Heart right ventricle (tissue), 16 donors: ENCODE measurements around the gene AKAP6. TPM values are rescaled to one million over a fixed set of nuclear protein-coding genes. Genes with fewer than 3 reads are reported as not detected.
A peak's percentile ranks its signal among the peaks of the same experiment; 100 is the strongest.

Experiments used
- ATAC-seq, 8 donors: fragments of 200-7000 bp; cut with Tn5 transposase; one replicate each; pipeline ENCODE4 v1.9.1; 2020; ENCODE audit warnings: mild to moderate bottlenecking in 8 of 8, moderate library complexity in 8 of 8, moderate number of reproducible peaks in 1 of 8
- DNase-seq, 2 donors: peaks; one replicate each; pipeline ENCODE4 v3.0.0-alpha.2; 2020
- H3K27ac ChIP-seq, 10 donors: fragments of 200-600 bp; sonication (generic) in 2 of 10; one replicate each; pipeline versions ENCODE4 v1.5.0 to v1.8.0; 2020 to 2022; ENCODE audit warnings: mild to moderate bottlenecking in 3 of 10
- H3K27me3 ChIP-seq, 7 donors: fragments of 200-600 bp; one replicate each; pipeline ENCODE4 v1.8.0; 2021 to 2022; ENCODE audit warnings: mild to moderate bottlenecking in 2 of 7
- H3K36me3 ChIP-seq, 9 donors: fragments of 200-600 bp; sonication (generic) in 1 of 9; one replicate each; pipeline versions ENCODE4 v1.5.0 to v1.8.0; 2020 to 2022; ENCODE audit warnings: mild to moderate bottlenecking in 2 of 9
- H3K4me1 ChIP-seq, 9 donors: fragments of 200-600 bp; sonication (generic) in 1 of 9; one replicate each; pipeline versions ENCODE4 v1.5.0 to v1.8.0; 2020 to 2022; ENCODE audit warnings: mild to moderate bottlenecking in 4 of 9
- H3K4me3 ChIP-seq, 10 donors: fragments of 200-600 bp; sonication (generic) in 2 of 10; one replicate each; pipeline versions ENCODE4 v1.5.0 to v1.8.0; 2020 to 2022; ENCODE audit warnings: mild to moderate bottlenecking in 7 of 10, moderate library complexity in 2 of 10
- H3K9me3 ChIP-seq, 11 donors: fragments of 200-600 bp in 10 of 11; sonication (generic) in 2 of 11; one replicate each; pipeline versions ENCODE4 v1.5.0 to v1.8.0; 2013 to 2022; ENCODE audit warnings: mild to moderate bottlenecking in 2 of 11, control low read depth in 1 of 11, moderate library complexity in 1 of 11
- CTCF ChIP-seq, 9 donors: fragments of 200-600 bp; sonication (generic) in 2 of 9; IDR thresholded peaks; one replicate each; pipeline versions ENCODE4 v1.5.0 to v1.8.0; 2021 to 2022; ENCODE audit warnings: antibody characterized with exemption in 9 of 9, mild to moderate bottlenecking in 5 of 9, moderate library complexity in 1 of 9
- WGBS, 2 donors: extraction: QIAGEN DNeasy Blood & Tissue Kit; methylation state at CpG; one replicate each; pipeline ENCODE4 v1.1.7; 2013; ENCODE audit warnings: inconsistent platforms in 1 of 2; 5-methylcytosine and 5-hydroxymethylcytosine counted together
- intact Hi-C, 10 donors: fragments of 100-400 bp; cut with DNase I; formaldehyde crosslinking; loops; one replicate each; pipeline versions ENCODE4 v1.11.1 to v1.14.2; 2022
- polyA plus RNA-seq, 2 donors: library from polyadenylated mRNA; stranded (reverse); fragments of 200-250 nt; gene quantifications; one replicate each; pipeline ENCODE4 v1.2.3, GENCODE V29; 2013
- total RNA-seq, 10 donors: library from RNA; stranded (reverse); fragmentation: NEBNext Ultra II Directional in 3 of 10; extraction: Animal tissue kit (Norgen Biotek cat#: 25700) in 3 of 10; gene quantifications; one replicate each; pipeline versions ENCODE4 v1.2.1 to v1.2.4, GENCODE V29; 2021 to 2023
- donor health status: Arrhythmogenic right ventricular cardiomyopathy.
- donor health status: ischemic (EF 13 %, LVEDD 7.1; RV severe dilation, severe dysfunction).
- donor health status: healthy with polysubstance abuse.
- donor health status: DM: no; HTN: yes; CAD: no.
- donor health status: DM: no; HTN: no; CAD: no.
- donor health status: ischemic (EF 25% LVEDD 6.9; RV normal size, moderate dysfunction).
- donor health status: ischemic (EF 25% LVEDD 5.7; RV mildly dilated, moderate dysfunction).
- donor health status: healthy.
- donor health status: DM: yes; HTN: yes; CAD: no.
- donor health status: Ischemic cardiomyopathy.
- donor health status: ischemic (EF 35%, LVEDD 5.7; RV mildly dilated, moderate dysfunction).
- donor health status: nonischemic (EF 11% LVEDD 7.7; RV severe dilation, severe dysfunction).
- donor health status: DM: yes; HTN: yes; CAD: no.
- donor health status: PGD.
- donor health status: ischemic (EF 29% LVEDD 5.4; RV normal size, mild dysfunction).
- donor health status: nonischemic (EF 23%, LVEDD 6.1; RV moderate dilation, normal function).

The AKAP6 gene
- total and polyA plus RNA-seq, 12 donors, result 13.5 to 332 (median 229) TPM

- 95 to 96% methylated on average over 3 of the region's 3 CpGs for WGBS, 2 donors
- Histone ChIP-seq H3K4me1 (peaks cover 0 to 38% (median 6%) of the 10 kb centered on the region in 9 donors), H3K27ac (no peak overlapping the region), H3K4me3 (no peak overlapping the region), H3K9me3 (peaks cover 0 to 6% (median 0%) of the 10 kb centered on the region in 11 donors), H3K27me3 (no peaks in the 10 kb centered on the region), H3K36me3 (no peaks in the 10 kb centered on the region)
- TF ChIP-seq CTCF (IDR thresholded peaks at IDR 0.05), result no peak
- intact Hi-C loops, result no loop called here
- ATAC-seq (no peak), DNase-seq (no peak)
Measured at GRCh38 chr14:32618991-32619390, 289.9 kb downstream of the AKAP6 start.

GRCh38 chr14:32620303-32620702 lies 291.2 kb downstream of the AKAP6 start:
- no peak for ATAC-seq
- TF ChIP-seq CTCF (IDR thresholded peaks at IDR 0.05), result no peak
- DNase-seq, result no peak
- intact Hi-C loops, result no loop called here
- WGBS, 2 donors, result 91 to 97% methylated on average over 2 of the region's 2 CpGs
- no peaks in the 10 kb centered on the region for H3K27me3 ChIP-seq
- no peak overlapping the region for H3K4me3 ChIP-seq
- H3K27ac ChIP-seq, result peak overlapping the region in 2 of 10 donors; percentile 38 to 73
- H3K9me3 ChIP-seq, result peaks cover 0 to 6% (median 0%) of the 10 kb centered on the region in 11 donors
- H3K36me3 ChIP-seq, result no peaks in the 10 kb centered on the region
- peaks cover 0 to 46% (median 7%) of the 10 kb centered on the region in 9 donors for H3K4me1 ChIP-seq

GRCh38 chr14:32620724-32621123 lies 291.6 kb downstream of the AKAP6 start:
- 41 to 61% methylated on average over 1 of the region's 1 CpG for WGBS, 2 donors
- ATAC-seq, result no peak
- intact Hi-C loops, result no loop called here
- Histone ChIP-seq H3K36me3 (peaks cover 0 to under 1% (median 0%) of the 10 kb centered on the region in 9 donors), H3K27ac (peak overlapping the region in 6 of 10 donors; percentile 32 to 73 (median 41)), H3K4me1 (peaks cover 0 to 47% (median 7%) of the 10 kb centered on the region in 9 donors), H3K4me3 (no peak overlapping the region), H3K9me3 (peaks cover 0 to 6% (median 0%) of the 10 kb centered on the region in 11 donors), H3K27me3 (no peaks in the 10 kb centered on the region)
- no peak for DNase-seq
- no peak for TF ChIP-seq CTCF (IDR thresholded peaks at IDR 0.05)

- peaks cover 0 to 6% (median 0%) of the 10 kb centered on the region in 9 donors for H3K36me3 ChIP-seq
- no peaks in the 10 kb centered on the region for H3K27me3 ChIP-seq
- peaks cover 0 to 6% (median 0%) of the 10 kb centered on the region in 11 donors for H3K9me3 ChIP-seq
- H3K4me1 ChIP-seq, result peaks cover 0 to 47% (median 7%) of the 10 kb centered on the region in 9 donors
- WGBS, 2 donors, result 69 to 79% methylated on average over 1 of the region's 1 CpG
- intact Hi-C loops, result no loop called here
- ATAC-seq, result peak in 6 of 8 donors; percentile 46 to 95 (median 71)
- TF ChIP-seq CTCF (IDR thresholded peaks at IDR 0.05), result no peak
- peak overlapping the region in 7 of 10 donors; percentile 13 to 73 (median 38) for H3K27ac ChIP-seq
- no peak for DNase-seq
- no peak overlapping the region for H3K4me3 ChIP-seq
Measured at GRCh38 chr14:32621585-32621984, 292.5 kb downstream of the AKAP6 start.
